Activated naive CD4-positive, alpha-beta T cell treated with anti-CD3 and anti-CD28 coated beads, Interleukin-2, amount 50 U/mL, for 72 hours (primary cell): ENCODE measurements around the gene FDX2. TPM values are rescaled to one million over a fixed set of nuclear protein-coding genes. Genes with fewer than 3 reads are reported as not detected.

ENCODE experiments used
- ATAC-seq, 2 donors: fragments of 150-1000 bp; cut with Tn5 transposase; 2 replicates each; pipeline ENCODE4 v1.10.0; 2021; ENCODE audit warnings: mild to moderate bottlenecking in 2 of 2, moderate library complexity in 2 of 2
- DNase-seq, 2 donors: peaks; one replicate each; pipeline ENCODE4 v3.0.0; 2021 to 2022; ENCODE audit warnings: low spot score in 2 of 2
- H3K27ac Mint-ChIP-seq, 2 donors: one replicate each; pipeline ENCODE4 v1.8.0; 2022; ENCODE audit warnings: mild to moderate bottlenecking in 2 of 2, mixed read lengths in 2 of 2
- H3K36me3 Mint-ChIP-seq, 2 donors: one replicate each; pipeline ENCODE4 v1.8.0; 2022; ENCODE audit warnings: mixed read lengths in 2 of 2
- H3K9me3 Mint-ChIP-seq, 2 donors: one replicate each; pipeline ENCODE4 v1.8.0; 2022; ENCODE audit warnings: mixed read lengths in 2 of 2
- total RNA-seq, 2 donors: library from RNA; stranded (reverse); gene quantifications; one replicate each; pipeline ENCODE4 v1.2.3, GENCODE V29; 2022

Gene FDX2
- total RNA-seq, 2 donors from 2014 or later: 8.1 to 16.7 TPM

- Mint-ChIP-seq H3K9me3 (no peaks in the 10 kb centered on the region), H3K27ac (peak overlapping the region in 1 of 2 donors; percentile 6), H3K36me3 (peaks cover 0 to 16% of the 10 kb centered on the region in 2 donors)
- DNase-seq: no peak
- ATAC-seq: no peak
Observed at GRCh38 chr19:10279737-10280442, 35.9 kb downstream of the FDX2 start.

GRCh38 chr19:10278935-10279334 lies 36.9 kb downstream of the FDX2 start:
- H3K9me3 Mint-ChIP-seq: no peaks in the 10 kb centered on the region
- peaks cover 0 to 22% of the 10 kb centered on the region in 2 donors for H3K36me3 Mint-ChIP-seq
- no peak overlapping the region for H3K27ac Mint-ChIP-seq
- ATAC-seq (no peak), DNase-seq (no peak)

GRCh38 chr19:10277795-10278589 lies 37.8 kb downstream of the FDX2 start:
- Mint-ChIP-seq H3K36me3 (peaks cover 0 to 24% of the 10 kb centered on the region in 2 donors), H3K27ac (no peak overlapping the region), H3K9me3 (no peaks in the 10 kb centered on the region)
- no peak for DNase-seq
- no peak for ATAC-seq

GRCh38 chr19:10274589-10274988 lies 41.2 kb downstream of the FDX2 start:
- no peaks in the 10 kb centered on the region for H3K9me3 Mint-ChIP-seq
- peaks cover 5 to 18% of the 10 kb centered on the region in 2 donors for H3K36me3 Mint-ChIP-seq
- ATAC-seq (no peak), DNase-seq (no peak)
- H3K27ac Mint-ChIP-seq: peak overlapping the region in 1 of 2 donors; percentile 41

- peak overlapping the region; percentile 91 to 99 for H3K27ac Mint-ChIP-seq
Observed at GRCh38 chr19:10271543-10272086, 44.2 kb downstream of the FDX2 start.

GRCh38 chr19:10270616-10271394 lies 45.0 kb downstream of the FDX2 start, which contains the start of gene ICAM1:
ICAM1 (plus strand) TSS chr19:10271120; CDS start chr19:10271160, 40 bp downstream.
- Mint-ChIP-seq H3K9me3 (no peaks in the 10 kb centered on the region), H3K27ac (peak within 1 kb of the TSS; percentile 95 to 99), H3K36me3 (peaks cover 5 to 12% of the 10 kb centered on the region in 2 donors)
- peak; percentile 67 to 73 for ATAC-seq
- peak; percentile 78 to 88 for DNase-seq

More at GRCh38 chr19:10271543-10272086, 44.2 kb downstream of the FDX2 start:
- H3K9me3 Mint-ChIP-seq: no peaks in the 10 kb centered on the region
- peak; percentile 2 to 15 for ATAC-seq
- DNase-seq: peak in 1 of 2 donors; percentile 23
- H3K36me3 Mint-ChIP-seq: peaks cover 5 to 12% of the 10 kb centered on the region in 2 donors

- H3K9me3 Mint-ChIP-seq: no peaks in the 10 kb centered on the region
- peak overlapping the region; percentile 95 to 99 for H3K27ac Mint-ChIP-seq
- ATAC-seq (peak; percentile 70 to 83), DNase-seq (peak; percentile 75 to 92)
- peaks cover 5 to 12% of the 10 kb centered on the region in 2 donors for H3K36me3 Mint-ChIP-seq
Observed at GRCh38 chr19:10270180-10270615, 45.6 kb downstream of the FDX2 start.

GRCh38 chr19:10269333-10270179 lies 46.3 kb downstream of the FDX2 start:
- ATAC-seq: peak; percentile 58 to 76
- DNase-seq: peak; percentile 90 to 97
- Mint-ChIP-seq H3K27ac (peak overlapping the region; percentile 95 to 99), H3K9me3 (no peaks in the 10 kb centered on the region), H3K36me3 (peaks cover 5 to 8% of the 10 kb centered on the region in 2 donors)

- Mint-ChIP-seq H3K36me3 (peaks cover 0 to 5% of the 10 kb centered on the region in 2 donors), H3K9me3 (no peaks in the 10 kb centered on the region), H3K27ac (no peak overlapping the region)
- ATAC-seq (no peak), DNase-seq (no peak)
Observed at GRCh38 chr19:10268071-10268470, 47.7 kb downstream of the FDX2 start.

GRCh38 chr19:10266706-10267105 lies 49.1 kb downstream of the FDX2 start:
- Mint-ChIP-seq H3K36me3 (peaks cover 0 to 5% of the 10 kb centered on the region in 2 donors), H3K9me3 (no peaks in the 10 kb centered on the region), H3K27ac (no peak overlapping the region)
- no peak for ATAC-seq
- DNase-seq: no peak

GRCh38 chr19:10262771-10263170 lies 53.0 kb downstream of the FDX2 start:
- Mint-ChIP-seq H3K9me3 (no peaks in the 10 kb centered on the region), H3K36me3 (peaks cover 0 to 4% of the 10 kb centered on the region in 2 donors), H3K27ac (no peak overlapping the region)
- ATAC-seq (no peak), DNase-seq (no peak)

GRCh38 chr19:10260141-10260584 lies 55.7 kb downstream of the FDX2 start:
- DNase-seq (peak; percentile 59 to 78), ATAC-seq (peak; percentile 74 to 81)
- Mint-ChIP-seq H3K36me3 (peaks cover 11 to 12% of the 10 kb centered on the region in 2 donors), H3K9me3 (no peaks in the 10 kb centered on the region), H3K27ac (peak overlapping the region; percentile 84 to 91)
